ENCODE results near the gene G2E3. TPM values are rescaled to one million over a fixed set of nuclear protein-coding genes. Genes with fewer than 3 reads are reported as not detected.
"Not testable (repeated sequence)": the region's sequence is repeated elsewhere in the genome, so short reads cannot be mapped to it uniquely, and the experiment has no call there.

G2E3 gene
- total and polyA plus RNA-seq, 2 of the 13 experiments (the other 11 are each of a cell fraction or from before 2014, with no cell fraction given), result 22.8 to 63.0 TPM

DNA sequence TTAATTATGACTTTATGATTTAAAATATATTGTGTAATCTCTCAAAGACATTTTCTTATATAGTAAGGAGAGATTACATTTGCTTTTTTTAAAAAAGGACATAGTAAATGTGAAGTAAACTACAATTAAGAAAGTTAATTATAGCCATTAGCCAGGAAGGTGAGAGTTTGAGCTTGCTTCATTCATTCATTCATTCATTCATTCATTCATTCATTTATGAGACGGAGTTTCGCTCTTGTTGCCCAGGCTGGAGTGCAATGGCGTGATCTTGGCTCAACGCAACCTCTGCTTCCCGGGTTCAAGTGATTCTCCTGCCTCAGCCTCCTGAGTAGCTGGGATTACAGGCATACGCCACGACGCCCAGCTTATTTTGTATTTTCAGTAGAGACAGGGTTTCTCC is 45.7 kb downstream of the G2E3 start:
- CTCF ChIA-PET (ENCODE audit: low intra/inter-chr PET ratio, low total read pairs), result not testable (repeated sequence)
- peaks cover 30 to 84% of the 10 kb centered on the region in 2 experiments for H3K36me3 ChIP-seq (replicated peaks in 1 of 2; ENCODE audit: control insufficient read depth in 1 of 2, insufficient read depth in 2 of 2, low read length in 2 of 2)

GRCh38 chr14:30607156-30607780 is 48.3 kb downstream of the G2E3 start:
- Histone ChIP-seq H2AFZ (ENCODE audit: low read length) (no peak overlapping the region), H3K9me3 (ENCODE audit: low read length) (no peaks in the 10 kb centered on the region), H3K36me3 (replicated peaks in 1 of 2; ENCODE audit: control insufficient read depth in 1 of 2, insufficient read depth in 2 of 2, low read length in 2 of 2) (peaks cover 20 to 78% of the 10 kb centered on the region in 2 experiments), H3K27me3 (ENCODE audit: control insufficient read depth in 1 of 2, insufficient read depth in 2 of 2, low read length in 2 of 2) (no peaks in the 10 kb centered on the region), H3K9ac (ENCODE audit: insufficient read depth, low read depth, low read length) (no peak overlapping the region), H3K4me2 (ENCODE audit: low read depth, low read length) (no peak overlapping the region), H3K27ac (ENCODE audit: extremely low read length, insufficient read depth, low read length) (no peak overlapping the region), H3K4me1 (ENCODE audit: insufficient read depth, low read length) (no peaks in the 10 kb centered on the region), H3K79me2 (ENCODE audit: insufficient read depth, low read length) (no peaks in the 10 kb centered on the region), H4K20me1 (ENCODE audit: insufficient read depth, low read length) (no peaks in the 10 kb centered on the region), H3K4me3 (replicated peaks in 1 of 3; ENCODE audit: insufficient read depth in 1 of 3, low read depth in 2 of 3, low read length in 3 of 3) (no peak overlapping the region)
- FAIRE-seq, result no peak
- 98% methylated on average over 1 of the region's 1 CpG for WGBS (ENCODE audit: low lambda C conversion rate)
- no peak for DNase-seq (ENCODE audit: low spot score)
- no TSS peak for BruUV-seq (replicated peaks)
- in situ Hi-C loops (cut with HindIII; ENCODE audit: extremely low pct_ligation_motif_present, low pct_unique_long_range_greater_than_20kb) (no loop called here), intact Hi-C loops (cut with micrococcal nuclease; ENCODE audit: unreplicated experiment) (no loop called here)
- TF ChIP-seq ATF4 (CRISPR knock-in tag; IDR thresholded peaks at IDR 0.05) (0 out of 4 replicates have a peak, but pooled peaks of 1 of the 2 experiments have one; percentile 12), MTA1 (CRISPR knock-in tag; IDR thresholded peaks at IDR 0.05; ENCODE audit: borderline replicate concordance) (no peak), CEBPB (IDR thresholded peaks at IDR 0.05; ENCODE audit: borderline replicate concordance, low read depth, low read length) (0 out of 2 replicates have a peak, but pooled peaks have one; percentile 27)
- ChIA-PET CTCF (ENCODE audit: low intra/inter-chr PET ratio, low total read pairs) (no interaction called here), POLR2A (no interaction called here)
- no peak for ATAC-seq

More for the DNA sequence above, 45.7 kb downstream of the G2E3 start:
- H3K9me3 ChIP-seq (ENCODE audit: low read length); H3K79me2 ChIP-seq (ENCODE audit: insufficient read depth, low read length); H3K9ac ChIP-seq (ENCODE audit: insufficient read depth, low read depth, low read length); H3K27ac ChIP-seq (ENCODE audit: extremely low read length, insufficient read depth, low read length); H4K20me1 ChIP-seq (ENCODE audit: insufficient read depth, low read length); ATAC-seq; H3K4me3 ChIP-seq (replicated peaks in 1 of 3; ENCODE audit: insufficient read depth in 1 of 3, low read depth in 2 of 3, low read length in 3 of 3); FAIRE-seq; H3K4me1 ChIP-seq (ENCODE audit: insufficient read depth, low read length); H3K27me3 ChIP-seq (ENCODE audit: control insufficient read depth in 1 of 2, insufficient read depth in 2 of 2, low read length in 2 of 2); H3K4me2 ChIP-seq (ENCODE audit: low read depth, low read length); DNase-seq (ENCODE audit: low spot score); in situ Hi-C loops (cut with HindIII; ENCODE audit: extremely low pct_ligation_motif_present, low pct_unique_long_range_greater_than_20kb); H2AFZ ChIP-seq (ENCODE audit: low read length); POLR2A ChIA-PET; BruUV-seq (replicated peaks): not testable (repeated sequence)
- WGBS (ENCODE audit: low lambda C conversion rate), result 96% methylated on average over 8 of the region's 8 CpGs
- intact Hi-C loops (cut with micrococcal nuclease; ENCODE audit: unreplicated experiment), result loop anchor here (5.0 kb wide), 1 partner anchor 47 kb away; the partner anchor contains the start of gene G2E3
- TF ChIP-seq ZNF24 (IDR thresholded peaks at IDR 0.05), result peak; percentile 91
